GM12864 (cell line): ENCODE measurements around the gene PDE4D.

Experiments used
- DNase-seq: peaks from one replicate; pipeline ENCODE4 v3.0.0-alpha.2; 2011; ENCODE audit warnings: low read depth
- H3K4me3 ChIP-seq: 2 replicates; pipeline ENCODE4 v1.5.1; 2011; ENCODE audit warnings: mild to moderate bottlenecking, low read depth, low read length, control low read depth
- CTCF ChIP-seq: IDR thresholded peaks from 2 replicates; pipeline ENCODE4 v1.5.1; 2011; ENCODE audit warnings: low read depth, mild to moderate bottlenecking, moderate library complexity, low read length, control low read depth, inconsistent platforms; ENCODE audit errors: missing control alignments

The PDE4D gene

GRCh38 chr5:59571067-59571466 lies 322.5 kb downstream of the PDE4D start:
- H3K4me3 ChIP-seq = no peak overlapping the region
- TF ChIP-seq CTCF = no peak
- no peak for DNase-seq

DNA sequence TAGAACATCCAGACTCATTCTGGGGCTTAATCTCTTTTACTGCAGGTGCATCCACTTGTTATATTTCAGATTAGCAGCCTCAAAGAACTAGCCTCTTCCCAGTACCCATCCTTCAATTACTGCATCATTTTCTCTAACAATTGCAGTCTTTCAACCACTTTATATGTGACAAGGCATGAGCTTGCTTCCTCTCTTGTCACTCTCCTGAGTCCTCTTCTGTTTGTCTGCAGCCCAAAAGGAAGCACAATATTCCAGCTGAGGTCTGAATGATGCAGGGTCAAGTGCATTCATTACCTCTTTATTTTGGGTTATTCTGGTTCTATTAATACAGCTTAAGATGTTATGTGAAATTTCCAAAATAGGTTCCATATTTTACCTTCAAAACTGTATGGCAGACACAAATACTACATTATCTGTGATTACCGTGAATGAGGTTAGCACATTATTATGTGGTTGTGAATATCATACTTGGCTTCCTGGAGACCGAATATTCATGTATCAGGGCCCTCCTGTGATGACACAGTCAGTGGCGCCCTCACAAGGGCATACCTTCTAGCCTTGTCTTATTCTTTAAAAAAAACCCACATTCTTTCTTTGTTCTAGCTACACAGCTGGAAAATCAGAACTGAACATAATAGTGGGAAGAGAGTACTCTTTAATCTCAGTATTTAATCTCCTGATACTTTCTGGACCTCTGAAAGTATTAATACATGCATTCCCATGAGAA lies 323.8 kb downstream of the PDE4D start:
- no peak for DNase-seq
- no peak overlapping the region for H3K4me3 ChIP-seq
- TF ChIP-seq CTCF = no peak

GRCh38 chr5:59569158-59569557 lies 324.4 kb downstream of the PDE4D start:
- TF ChIP-seq CTCF = no peak

GRCh38 chr5:59568161-59568560 lies 325.4 kb downstream of the PDE4D start:
- no peak for TF ChIP-seq CTCF
- H3K4me3 ChIP-seq = no peak overlapping the region
- no peak for DNase-seq

More at GRCh38 chr5:59569158-59569557, 324.4 kb downstream of the PDE4D start:
- H3K4me3 ChIP-seq = no peak overlapping the region
- no peak for DNase-seq

GRCh38 chr5:59565551-59565950 lies 328.0 kb downstream of the PDE4D start:
- no peak for DNase-seq
- no peak for TF ChIP-seq CTCF

DNA sequence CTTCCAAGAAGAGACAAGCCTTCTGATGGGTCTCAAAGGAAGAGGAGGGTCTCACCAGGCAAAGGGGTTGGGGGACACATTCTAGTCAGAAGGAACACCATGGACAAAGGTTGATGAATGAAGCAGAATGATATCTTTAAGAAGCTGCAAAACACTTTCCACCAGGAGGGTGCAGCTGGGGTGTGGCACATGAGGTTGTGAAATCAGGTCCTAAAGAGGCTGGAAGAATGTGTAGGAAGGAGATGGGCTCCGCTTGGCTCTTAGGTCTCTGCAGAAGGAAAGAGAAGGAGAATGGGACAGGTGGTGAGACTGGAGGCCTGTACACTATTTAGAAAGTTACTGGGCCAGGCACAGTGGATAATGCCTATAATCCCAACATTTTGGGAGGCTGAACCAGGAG lies 328.6 kb downstream of the PDE4D start:
- TF ChIP-seq CTCF = no peak
- DNase-seq = no peak
- H3K4me3 ChIP-seq = no peak overlapping the region

More at GRCh38 chr5:59565551-59565950, 328.0 kb downstream of the PDE4D start:
- H3K4me3 ChIP-seq = no peak overlapping the region
